Activated CD4-positive, CD25-positive, alpha-beta regulatory T cell treated with anti-CD3 and anti-CD28 coated beads, Interleukin-2, amount 50 U/mL, for 16 hours (primary cell): ENCODE data around the gene IL12B.
"Not testable (repeated sequence)": the region's sequence is repeated elsewhere in the genome, so short reads cannot be mapped to it uniquely, and the experiment has no call there.

Experiments
- DNase-seq: peaks from one replicate; pipeline ENCODE4 v3.0.0-alpha.2; 2020; ENCODE audit warnings: low read depth, low spot score

IL12B gene

GRCh38 chr5:159332800-159333544 is 2.7 kb upstream of the IL12B start:
- DNase-seq = no peak

DNA sequence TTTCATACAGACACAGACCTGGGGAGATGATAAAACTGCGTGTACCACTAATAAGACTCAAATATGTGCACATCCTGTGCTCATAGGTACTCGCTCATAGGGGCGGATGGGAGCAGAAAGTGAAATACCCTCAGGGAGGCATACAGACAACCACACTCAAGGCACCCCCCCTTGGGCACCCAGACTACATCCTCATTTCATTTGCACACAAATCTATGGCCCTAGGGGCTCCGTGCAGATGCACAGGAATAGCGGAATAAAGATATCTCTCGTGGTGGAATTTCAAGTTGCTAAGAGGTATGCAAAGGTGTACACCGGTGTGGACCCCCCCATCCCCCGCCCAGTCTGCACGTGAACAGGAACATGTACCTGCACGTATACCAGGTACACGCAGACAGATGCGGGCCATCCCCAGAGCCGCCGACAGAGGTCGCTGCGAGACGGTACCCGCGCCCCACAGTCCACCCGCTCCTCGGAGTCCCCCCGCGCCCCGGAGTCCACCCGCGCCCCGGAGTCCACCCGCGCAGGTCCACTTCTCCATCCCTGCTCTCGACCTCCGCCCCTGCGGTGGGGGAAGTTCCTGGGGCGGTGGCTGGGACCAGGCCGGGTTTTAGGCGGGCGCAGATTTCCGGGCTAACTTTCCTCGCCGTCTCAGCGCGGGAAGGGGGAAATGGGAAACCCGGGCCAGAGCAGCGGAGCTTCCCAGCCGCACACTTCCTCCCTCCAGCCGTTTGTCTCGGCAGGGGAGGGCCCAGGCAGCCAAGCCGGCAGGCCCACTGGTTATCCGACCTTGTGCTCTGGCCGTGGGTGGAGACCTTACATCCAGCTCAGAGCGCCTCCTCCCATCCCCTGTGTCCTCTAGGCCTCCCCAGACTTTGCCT is 1.0 kb upstream of the IL12B start:
- peak; percentile 48 for DNase-seq

DNA sequence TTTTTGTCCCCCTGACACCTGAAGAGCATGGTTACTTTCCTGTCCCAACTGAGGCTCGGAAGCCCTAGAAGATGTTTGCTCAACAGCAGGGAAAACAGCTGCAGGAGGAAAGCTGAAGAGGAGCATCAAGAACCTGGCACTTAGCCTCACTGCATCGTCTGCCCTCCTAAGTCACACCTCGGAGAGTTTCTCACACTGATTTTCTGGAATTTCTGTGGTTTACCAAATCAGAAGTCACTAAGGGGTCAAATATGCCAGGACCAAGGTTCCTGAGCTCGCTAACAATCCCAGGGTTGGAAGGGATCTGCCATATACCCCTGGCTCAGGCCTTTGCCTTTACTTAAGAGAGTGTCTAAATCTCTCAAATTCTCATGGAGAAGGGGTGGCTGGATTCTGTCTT is 5.3 kb downstream of the IL12B start:
- no peak for DNase-seq

DNA sequence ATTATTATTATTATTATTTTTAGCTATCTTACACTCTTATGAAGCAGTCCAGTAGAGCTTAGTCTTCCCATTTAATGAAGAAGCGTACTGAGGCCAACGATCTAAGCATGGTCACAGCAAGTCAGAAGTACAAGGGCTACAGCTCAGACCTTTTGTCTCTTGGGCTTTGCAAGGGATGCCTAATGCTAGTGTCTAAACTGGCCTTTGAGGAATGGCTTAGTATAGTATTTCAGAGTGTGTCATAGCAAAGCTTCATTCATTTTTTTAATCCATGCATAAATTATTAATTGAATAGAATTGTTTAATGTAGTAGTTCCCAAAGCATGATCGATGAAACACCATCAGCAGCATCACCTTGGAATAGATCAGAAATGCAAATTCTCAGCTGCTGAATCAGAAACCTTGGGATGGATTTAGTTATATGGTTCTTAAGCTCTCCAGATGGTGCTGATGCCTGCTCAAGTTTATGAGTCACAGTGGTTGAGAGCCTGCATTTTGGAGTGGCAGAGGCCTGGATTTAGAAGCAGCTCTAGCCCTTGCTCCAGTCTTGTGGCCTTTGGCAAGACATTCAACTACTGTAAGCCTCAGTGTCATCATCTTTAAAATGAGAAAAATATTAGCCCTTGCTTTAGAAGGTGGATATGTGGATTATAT is 6.1 kb downstream of the IL12B start:
- DNase-seq = no peak

- DNase-seq = no peak
Observed at GRCh38 chr5:159322180-159322579, 8.1 kb downstream of the IL12B start.

- no peak for DNase-seq
Observed at GRCh38 chr5:159319832-159320231, 10.5 kb downstream of the IL12B start.

GRCh38 chr5:159319363-159319762 is 10.9 kb downstream of the IL12B start:
- no peak for DNase-seq

GRCh38 chr5:159318448-159318847 is 11.8 kb downstream of the IL12B start:
- DNase-seq = no peak

GRCh38 chr5:159317849-159318248 is 12.4 kb downstream of the IL12B start:
- no peak for DNase-seq

DNA sequence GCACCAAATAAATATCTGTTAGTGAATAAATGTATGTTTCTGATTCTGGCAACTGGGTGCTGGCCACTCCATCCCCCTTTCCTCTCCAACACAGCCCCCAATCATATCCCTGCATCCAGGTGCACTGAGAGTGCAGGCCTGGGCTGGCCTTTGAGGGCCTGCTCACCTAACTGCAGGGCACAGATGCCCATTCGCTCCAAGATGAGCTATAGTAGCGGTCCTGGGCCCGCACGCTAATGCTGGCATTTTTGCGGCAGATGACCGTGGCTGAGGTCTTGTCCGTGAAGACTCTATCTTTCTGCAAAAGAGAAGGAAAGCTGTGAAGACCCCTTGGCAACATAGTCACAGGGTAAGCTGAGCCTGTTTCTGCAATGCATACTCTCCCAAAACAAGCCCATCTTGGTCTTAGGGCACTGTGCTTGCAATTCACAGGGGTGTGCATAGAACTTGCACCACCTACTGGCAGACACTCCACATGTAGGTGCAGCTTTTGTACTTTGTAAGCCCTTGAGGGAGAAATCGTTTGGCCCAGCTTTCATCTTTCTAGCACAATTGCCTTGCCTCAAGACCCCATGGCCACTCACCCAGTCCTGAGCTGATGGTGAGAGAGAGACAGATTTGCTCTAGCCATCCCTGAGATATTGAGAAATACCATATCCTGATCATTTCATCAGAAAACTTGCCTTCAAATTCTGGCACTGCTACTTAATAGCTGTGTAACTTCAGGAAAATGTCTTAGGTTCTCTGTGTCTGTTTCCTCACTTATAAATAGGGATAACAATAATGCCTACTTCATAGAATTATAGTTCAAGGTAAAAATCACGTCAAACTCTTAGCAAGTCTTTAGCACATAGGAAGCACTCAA is 13.5 kb downstream of the IL12B start:
- no peak for DNase-seq

- DNase-seq = no peak
Observed at GRCh38 chr5:159313197-159313596, 17.1 kb downstream of the IL12B start.

- no peak for DNase-seq
Observed at GRCh38 chr5:159311063-159311462, 19.2 kb downstream of the IL12B start.

GRCh38 chr5:159310511-159310910 is 19.8 kb downstream of the IL12B start:
- no peak for DNase-seq

DNA sequence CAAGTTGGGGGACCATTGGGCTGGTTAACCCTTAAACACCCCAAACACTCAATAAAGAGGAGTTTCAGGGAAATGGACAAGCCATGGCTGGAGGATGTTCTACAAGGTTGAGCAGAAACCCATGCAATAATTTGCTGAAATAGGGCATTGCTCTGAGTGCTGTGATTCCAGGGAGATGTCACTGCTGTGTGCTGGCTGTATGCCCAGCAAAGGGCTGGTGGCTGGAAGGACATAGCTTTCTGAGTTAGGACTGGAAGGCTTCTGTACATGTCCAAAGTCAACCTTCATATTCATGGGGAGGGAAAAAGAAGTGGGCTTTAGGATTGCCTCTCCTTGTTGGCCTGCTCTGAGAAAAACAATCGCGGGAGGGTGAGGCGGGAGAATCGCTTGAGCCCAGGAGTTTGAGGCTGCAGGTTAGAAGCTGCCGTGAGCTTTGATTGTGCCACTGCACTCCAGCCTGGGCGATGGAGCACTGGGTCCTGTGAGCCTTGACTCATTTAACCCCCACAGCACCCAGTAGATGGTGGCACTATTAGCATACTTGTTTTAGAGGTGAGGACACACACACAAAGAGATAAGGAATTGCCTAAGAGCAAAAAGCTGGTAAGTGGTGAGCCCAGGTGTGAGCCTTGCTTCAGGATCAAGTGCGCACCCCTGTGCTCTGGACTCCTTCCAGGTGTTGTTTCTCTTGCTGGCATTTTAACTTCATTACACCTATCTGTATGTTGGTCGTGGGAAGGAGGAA is 20.4 kb downstream of the IL12B start:
- no peak for DNase-seq

DNA sequence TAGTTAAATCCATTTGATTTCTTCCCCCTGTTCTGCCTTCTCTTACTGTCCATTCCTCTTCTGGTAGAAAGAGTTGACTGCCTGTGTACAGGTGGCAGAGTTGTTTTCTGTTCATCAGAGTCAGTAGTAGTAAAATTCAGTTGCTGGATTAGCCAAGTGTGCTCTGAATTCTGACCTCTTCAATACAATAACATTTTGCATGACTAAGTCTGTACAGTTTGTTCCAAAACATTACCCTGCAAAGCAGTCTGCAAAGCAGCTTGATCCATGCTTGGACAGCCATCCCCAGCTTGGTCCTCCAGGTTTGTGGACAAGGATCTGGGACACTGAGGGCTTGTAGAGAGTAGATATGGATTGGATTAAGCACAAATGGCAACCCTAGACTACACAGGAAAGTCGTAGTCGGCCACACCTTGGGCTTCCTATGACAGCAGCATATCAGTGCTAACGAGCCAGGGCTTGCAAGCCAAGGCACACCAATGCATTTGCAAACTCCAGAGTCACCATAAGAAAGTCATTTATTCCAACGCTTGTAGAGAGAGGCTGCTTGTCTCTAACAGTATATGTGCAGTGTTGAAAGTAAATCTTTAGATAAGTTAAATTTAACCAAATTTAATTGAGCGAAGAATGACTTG is 25.2 kb downstream of the IL12B start:
- DNase-seq = no peak

GRCh38 chr5:159303286-159303685 is 27.0 kb downstream of the IL12B start:
- no peak for DNase-seq

DNA sequence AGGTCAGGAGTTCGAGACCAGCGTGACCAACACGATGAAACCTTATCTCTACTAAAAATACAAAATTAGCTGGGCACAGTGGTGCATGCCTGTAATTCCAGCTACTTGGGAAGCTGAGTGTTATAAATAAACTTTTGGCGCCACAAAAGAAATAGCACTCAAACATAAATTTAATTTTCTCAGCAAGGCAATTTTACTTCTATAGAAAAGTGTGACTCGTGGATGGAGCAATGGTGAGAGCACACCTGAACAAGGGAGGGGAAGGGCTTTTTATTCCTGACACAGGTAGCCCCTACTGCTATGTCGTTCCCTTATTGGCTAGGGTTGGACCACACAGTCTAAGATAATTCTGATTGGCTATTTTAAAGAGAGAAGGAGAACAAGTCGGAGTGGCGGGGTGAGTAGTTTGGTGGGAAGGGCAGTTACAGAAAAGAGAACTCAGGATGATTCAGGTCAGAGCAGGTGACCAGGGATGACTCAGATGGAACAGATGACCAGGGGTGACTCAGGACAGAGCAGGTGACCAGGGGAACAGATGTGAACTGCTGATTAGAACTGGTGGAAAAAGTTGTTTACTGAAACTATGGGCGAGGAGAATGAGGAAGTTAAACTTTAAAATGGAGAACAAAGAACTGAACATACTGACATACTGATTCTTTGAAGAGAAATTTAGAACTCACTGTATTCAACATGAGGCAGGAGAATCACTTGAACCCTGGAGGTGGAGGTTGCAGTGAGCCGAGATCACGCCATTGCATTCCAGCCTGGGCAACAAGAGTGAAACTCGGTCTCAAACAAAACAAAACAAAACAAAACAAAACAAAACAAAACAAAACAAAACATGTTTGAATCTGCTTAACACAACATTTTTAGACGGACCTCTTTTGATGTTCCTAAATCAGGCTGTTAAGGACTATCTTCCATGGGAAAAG is 28.1 kb downstream of the IL12B start:
- DNase-seq = not testable (repeated sequence)

GRCh38 chr5:159301466-159301865 is 28.8 kb downstream of the IL12B start:
- no peak for DNase-seq

DNA sequence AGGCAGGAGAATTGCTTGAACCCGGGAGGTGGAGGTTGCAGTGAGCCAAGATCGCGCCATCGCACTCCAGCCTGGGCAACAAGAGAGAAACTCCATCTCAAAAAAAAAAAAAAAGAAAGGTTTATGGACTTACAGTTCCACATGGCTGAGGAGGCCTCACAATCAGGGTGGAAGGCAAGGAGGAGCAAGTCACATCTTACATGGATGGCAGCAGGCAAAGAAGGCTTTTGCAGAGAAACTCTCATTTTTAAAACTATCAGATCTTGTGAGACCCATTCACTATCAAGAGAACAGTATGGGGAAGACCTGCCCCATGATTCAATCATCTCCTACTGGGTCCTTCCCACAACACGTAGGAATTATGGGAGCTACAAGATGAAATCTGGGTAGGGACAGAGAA is 33.0 kb downstream of the IL12B start:
- DNase-seq = not testable (repeated sequence)
